ENCODE measurements around the gene TGOLN2.

TGOLN2 gene

DNA sequence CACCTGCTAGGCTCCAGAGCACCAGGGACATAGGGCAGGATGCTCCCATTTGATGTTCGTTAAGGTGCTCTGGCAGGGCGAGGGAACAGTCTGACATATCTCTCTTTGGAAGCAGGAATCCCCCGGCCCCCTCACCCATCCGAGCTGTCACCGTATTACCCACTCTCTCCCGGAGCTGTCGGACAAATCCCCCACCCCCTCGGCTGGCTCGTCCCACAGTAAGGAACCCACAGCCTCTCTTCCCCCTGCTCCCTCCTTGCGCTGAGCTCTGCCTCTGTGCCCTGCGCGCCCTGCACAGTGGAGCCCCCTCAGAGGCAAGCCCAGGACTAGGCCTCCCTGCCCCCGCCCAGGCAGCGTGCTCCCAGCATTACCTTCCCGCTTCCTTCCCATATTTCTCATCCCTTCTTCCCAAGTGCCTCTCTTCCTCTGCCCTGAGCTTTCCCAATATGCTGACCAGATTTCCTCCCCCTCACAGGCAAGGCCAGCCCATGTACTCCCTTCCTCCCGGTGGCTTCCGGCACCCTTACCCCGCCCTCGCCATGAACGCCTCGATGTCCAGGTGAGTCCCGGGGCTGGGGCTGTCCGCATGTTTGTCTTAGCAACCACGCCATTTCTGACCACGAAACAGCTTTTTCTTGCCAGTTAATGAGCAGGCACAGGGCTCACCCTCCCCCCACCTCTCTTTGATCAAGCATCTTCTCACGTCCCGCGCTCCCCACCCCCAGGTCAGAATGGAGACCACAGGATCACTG is 23.8 kb downstream of the TGOLN2 start:
- DNase-seq, result no peak

DNA sequence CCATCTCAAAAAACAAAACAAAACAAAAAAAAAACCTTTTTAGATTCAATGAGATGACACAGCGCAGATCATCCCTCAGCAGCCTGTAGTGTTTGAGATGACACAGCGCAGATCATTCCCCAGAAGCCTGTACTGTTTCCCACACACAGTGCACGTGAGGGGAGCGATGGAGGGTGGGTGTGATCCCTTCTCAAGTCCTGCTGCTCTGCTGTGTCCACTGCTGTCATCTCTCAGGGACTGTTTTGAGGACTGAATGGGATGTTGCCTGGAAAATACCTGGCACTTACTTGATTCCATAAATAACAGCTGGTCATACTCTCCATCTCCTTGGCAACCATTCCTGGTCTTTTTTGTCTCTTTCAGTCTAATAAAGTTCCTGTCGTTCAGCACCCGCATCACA is 25.7 kb downstream of the TGOLN2 start:
- no peak for DNase-seq

DNA sequence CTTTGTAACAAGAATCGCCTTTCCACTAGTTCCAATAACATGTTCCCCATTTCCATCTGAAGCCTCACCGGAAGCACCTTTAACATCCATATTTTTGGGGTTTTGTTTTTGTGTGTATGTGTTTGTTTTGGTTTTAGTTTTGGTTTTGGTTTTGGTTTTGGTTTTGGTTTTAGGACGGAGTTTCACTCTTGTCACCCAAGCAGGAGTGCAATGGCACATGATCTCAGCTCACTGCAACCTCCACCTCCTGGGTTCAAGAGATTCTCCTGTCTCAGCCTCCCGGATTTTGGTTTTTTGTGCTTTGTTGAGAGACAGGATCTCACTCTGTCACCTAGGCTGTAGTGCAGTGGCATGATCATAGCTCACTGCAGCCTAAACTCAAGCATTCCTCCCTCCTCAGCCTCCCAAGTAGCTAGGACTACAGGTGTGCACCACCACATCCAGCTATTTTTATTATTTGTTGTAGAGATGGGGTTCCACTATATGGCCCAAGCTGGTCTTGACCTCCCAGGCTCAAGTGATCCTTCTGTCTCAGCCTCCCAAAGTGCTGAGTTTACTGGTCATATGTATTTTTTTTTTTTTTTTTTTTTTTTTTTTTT is 36.3 kb downstream of the TGOLN2 start:
- DNase-seq, result no peak

DNA sequence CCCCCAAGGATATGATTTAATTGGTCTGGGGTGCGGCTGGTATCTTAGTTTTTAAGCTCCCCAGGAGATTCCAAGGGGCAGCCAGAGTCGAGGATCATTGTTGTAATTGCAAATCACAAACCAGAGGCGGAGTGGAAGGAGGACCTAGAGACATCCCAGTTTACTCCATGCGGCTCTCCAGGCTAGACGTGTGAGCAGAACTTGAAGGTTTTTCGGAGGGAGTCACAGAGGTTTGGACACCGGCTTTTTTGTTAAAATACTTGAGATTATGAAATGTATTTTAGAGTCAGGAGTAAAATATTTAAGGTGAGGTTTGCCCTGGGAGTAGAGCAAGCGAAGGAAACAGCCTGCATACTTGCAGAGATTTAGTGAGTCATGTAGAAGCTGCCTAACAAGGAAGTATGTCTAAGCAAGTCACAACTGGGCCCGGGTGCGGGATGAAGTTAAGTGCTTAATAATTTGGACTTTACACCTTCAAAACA is 39.5 kb downstream of the TGOLN2 start:
- no peak for DNase-seq

DNA sequence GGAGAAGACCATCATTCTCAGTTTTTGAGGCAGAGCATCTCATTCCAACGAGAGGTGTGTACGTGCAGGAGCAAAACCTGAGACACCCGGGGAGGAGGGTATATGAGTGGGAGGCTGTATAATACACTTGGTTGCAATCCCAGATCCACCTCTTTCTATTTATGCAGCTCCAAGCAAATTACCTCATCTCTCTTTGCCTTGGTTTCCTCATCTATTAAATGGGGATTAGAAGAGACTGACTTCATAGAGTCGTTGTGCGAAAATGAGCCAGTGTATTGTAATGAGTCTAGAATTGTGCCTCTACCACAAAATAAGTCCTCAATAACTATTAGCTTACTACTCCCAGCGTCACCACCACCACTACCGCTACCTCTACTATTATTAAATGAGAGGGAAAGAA is 40.1 kb downstream of the TGOLN2 start:
- no peak for DNase-seq

DNA sequence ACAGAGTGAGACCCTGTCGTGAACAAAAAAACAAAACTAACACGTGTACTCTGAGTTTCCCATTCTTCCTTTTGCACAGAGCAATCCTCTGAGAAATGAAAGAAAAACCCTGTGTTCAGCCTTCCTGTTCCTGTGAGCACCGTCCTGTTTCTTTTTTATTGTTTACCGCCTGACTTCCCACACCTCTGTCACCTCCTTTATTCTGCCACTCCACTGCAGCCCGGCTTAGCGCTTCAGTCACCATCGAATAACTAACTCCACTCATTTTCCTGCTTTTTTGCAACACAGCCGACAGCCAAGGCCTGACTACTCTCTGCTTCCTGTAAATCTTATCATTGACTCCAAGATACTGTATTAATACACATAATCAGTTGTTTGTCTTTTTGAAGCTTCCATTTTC is 40.9 kb downstream of the TGOLN2 start:
- no peak for DNase-seq

DNA sequence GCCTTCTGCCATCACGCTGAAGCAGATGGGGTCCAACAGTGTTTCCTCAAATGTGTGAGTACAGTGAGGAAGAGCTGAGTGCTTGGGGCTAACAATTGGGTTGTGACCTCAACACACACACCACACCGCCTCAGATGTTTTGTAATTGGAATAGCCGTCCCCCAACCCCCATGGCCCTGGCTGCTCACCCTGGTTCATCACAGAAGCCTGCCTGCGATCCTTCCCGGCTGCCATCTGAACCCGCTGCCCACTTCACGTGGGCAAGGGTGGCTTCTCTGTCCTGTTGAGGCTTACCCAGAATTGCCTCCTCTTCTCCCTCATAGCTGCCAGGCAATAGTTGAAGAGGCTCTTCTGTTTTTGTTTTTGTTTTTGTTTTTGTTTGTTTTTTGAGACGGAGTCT is 44.1 kb downstream of the TGOLN2 start:
- no peak for DNase-seq

DNA sequence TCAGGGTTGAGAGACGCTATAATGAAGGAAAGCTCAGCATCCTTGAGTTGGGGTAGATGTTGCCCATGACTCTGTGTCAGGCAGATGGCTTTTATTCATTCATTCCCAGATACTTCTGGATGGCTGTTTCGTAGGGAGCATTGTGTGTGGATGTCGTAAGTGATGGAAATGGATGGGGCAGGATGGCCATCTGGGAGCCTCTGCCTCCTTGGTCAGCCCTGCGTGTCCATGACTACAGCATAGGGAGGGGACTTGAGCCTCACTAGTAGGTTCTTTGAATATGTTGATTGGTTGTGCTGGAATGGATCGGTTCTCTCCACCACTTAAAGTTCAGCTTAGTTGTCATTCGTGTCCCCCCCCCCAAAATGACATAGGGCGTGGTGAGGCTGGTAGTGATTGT is 44.9 kb downstream of the TGOLN2 start:
- no peak for DNase-seq

DNA sequence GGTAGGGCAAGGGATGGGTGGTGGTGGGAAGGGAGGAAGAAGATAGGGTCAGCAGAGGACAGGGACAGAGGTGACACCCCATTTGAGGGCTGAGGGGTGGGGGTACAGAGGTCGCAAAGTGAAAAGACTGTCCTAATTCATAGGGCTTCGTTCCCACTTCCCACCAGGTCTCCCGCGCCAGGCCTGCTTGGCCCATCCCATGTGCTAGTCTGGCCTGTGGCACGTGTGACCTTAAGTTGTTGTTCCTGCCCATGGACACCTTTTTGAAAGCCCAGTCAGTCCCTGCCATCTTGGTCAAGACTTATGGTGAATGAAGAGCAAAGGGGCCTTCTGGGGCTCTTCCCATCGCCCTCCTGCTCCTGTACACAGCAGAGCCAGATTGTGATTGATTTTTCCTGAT is 46.2 kb downstream of the TGOLN2 start:
- DNase-seq, result no peak

DNA sequence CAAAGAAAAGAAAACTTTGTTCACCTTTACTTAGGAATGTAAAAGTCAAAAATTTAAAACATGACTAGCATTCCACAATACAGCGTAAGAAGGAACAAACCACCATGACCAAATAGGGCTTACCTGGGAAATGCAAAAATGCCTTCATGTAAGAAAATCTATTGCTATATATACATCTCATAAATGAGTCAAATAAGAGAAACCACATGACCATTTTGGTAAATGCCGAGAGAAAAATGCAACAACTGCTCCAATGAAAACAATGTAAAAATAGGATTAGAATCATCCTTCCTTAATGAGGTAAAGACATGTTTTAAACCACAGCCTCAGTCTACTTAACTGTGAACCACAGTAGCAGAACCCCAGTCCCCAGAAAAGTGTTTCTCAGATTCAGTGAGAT is 49.4 kb downstream of the TGOLN2 start:
- DNase-seq, result no peak

DNA sequence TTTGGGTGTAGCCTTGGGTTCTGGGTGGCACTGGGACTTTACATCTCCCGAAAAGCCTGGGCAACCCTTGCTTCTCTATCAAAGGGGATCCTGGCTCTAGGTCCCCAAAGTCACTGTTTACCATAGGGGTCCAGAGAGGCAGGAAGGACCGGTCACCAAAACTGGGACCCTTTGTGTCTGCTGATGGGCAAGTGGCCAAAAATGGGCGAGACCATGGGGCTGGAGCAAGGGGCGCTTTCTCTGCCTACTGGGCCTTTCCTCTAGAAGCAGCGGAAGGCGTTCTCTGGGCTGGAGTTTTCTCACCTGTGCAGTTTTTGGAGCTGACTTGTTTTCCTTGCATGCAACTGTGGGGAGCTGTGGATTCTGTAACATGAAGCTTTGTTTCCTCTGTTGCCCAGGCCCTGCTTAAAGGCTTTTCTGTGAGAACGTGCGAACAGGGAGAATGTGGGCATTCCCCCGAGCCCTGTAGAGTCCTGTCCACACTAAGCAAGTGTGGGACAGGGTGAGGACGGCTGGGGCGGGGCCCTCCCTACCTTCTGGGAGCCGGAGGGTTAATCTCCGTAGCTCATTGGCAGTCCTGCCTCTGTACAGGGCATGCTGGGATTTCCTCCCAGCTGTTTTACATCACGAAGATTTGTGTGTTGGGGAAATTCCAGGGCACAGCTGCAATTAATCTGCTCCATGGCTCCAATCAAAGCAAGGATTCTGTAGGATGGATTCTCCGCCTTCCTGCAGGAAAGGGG is 50.2 kb downstream of the TGOLN2 start:
- no peak for DNase-seq

DNA sequence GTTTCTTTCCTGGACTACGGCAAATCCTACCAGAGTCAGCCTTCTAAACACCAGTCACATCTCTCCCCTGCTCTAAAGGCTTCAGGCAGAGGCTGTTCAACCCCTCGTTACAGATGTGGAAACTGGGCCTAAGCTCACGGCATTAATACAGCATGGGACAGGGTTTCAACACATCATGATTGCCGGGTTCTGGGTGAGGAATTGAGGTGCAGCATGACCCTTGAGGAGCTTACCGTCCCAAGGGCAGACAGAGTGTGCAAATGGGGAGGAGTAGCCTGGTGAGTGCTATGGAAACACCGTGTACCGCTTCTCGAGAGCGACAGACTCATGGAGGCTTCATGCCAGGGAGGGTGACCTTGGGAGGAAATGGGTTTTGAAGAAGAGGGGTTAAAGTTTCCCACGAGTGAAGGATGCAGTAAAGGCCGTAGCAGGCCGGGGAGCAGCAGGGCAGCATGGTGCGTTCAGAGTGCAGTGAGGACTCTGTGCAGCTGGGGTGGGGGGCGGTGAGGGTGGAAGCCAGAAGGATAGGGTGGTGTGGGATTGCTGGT is 51.1 kb downstream of the TGOLN2 start:
- no peak for DNase-seq

DNA sequence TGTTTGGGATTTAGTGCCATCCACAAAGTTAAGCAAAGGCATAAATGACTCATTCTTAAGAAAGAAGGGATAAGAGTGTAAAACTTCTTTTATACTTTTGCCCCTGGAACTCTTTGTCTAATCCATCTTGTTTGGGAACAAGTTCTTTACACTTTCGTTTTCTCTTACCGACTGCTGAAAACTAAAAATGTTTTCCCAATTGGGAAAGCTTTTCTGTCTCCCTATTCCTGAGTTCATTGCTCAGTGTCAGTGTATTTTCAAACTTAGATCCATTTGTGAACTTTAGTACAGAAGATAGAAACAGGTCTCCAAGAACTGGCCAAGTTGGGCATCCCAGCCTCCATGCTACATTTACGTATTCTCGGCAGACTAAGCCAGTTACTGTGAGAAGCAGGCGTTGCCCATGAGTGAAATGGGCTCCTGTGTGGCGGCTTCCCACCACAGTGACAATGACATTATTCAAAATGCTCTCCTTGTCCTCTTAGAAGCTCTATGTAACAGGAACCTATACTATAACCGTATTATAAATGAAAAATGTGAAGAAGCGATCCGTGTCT is 51.7 kb downstream of the TGOLN2 start:
- no peak for DNase-seq

DNA sequence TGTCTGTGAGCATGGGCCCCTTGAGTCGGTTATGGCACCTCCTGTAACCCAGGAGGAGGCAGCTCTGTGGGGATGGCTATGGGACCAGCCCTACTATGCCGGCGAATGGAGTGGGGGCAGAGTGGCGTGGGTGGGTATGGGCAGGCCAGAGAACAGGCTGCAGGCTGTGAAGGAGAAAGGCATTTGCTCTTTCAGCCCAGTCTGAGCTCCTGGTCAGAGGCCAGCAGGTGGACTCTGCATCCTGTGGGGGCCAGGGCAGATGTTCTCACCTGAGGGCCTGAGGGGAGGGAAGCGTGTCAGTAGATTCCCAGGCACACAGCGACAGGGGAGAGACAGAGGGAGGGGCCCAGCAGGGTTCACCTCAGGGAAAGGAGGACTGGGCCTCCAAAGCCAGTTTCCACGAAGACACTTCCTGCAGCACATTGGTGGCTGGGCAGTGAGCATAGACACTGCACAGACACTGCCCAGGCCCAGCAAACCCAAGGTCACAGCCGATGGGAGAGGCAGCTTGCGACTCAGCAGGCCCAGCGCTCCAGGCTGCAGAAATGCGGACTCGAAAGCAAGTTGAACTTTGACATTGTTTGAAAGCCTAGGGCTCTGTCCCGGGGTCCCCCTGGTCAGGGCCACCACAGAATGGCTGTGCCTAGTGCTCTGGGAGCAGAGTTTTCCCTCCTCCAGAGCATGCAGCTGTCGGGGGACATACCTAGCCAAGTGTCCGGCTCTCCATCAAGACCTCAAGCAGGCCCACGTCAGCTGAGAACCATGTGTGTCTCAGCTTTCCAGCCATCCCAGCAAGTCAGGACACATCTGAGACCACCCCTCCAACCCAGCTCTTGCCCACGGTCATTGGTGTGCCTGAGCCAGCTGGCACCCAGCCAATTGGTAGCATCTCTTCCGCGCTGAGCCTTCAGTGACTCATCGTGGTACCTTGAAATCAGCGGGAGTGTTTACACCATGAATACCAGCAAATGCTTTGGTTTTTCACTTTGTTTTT is 53.8 kb downstream of the TGOLN2 start:
- no peak for DNase-seq

DNA sequence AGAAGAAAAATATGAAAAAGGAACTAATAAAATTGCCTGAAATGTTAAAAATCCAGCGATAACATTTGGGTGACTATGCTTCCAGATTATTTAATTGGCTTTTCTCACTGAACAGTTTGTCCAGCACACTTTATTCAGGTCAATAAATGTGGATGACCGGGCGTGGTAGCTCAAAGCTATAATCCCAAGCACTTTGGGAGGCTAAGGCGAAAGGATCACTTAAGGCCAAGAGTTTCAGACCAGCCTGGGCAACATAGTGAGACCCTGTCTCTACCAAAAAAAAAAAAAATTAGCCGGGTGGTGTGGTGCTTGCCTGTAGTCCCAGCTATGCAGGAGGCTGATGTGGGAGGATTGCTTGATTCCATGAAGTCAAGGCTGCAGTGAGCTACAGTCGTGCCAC is 55.4 kb downstream of the TGOLN2 start:
- DNase-seq, result no peak

DNA sequence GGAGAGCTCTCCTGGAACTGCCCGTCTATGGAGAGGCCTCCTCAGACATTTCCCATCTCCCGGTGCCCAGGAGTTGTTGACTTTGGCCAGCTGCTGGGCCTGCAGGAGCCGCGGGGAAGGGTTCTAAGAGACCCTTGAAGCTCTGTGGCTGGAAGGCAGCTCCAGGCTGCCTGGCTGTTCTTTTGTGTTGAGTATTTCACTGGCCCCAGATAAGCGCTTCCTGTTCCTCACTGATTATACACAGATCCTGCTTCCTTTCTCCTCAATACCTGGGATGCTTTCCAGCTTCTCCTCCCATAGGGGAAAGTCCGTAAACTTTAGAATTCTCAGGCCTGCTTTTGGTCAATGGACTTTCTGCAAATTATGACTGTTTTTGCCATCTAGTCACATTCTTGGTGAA is 57.8 kb downstream of the TGOLN2 start:
- no peak for DNase-seq
